HT-29 (cell line): Measurements from ENCODE around the gene PARVB. TPM values are rescaled to one million over a fixed set of nuclear protein-coding genes. Genes with fewer than 3 reads are reported as not detected.

Source experiments
- DNase-seq: peaks from one replicate; pipeline ENCODE4 v3.0.0-alpha.2; 2015; ENCODE audit warnings: low spot score
- total RNA-seq: library from RNA; depleted of rRNA; stranded (reverse); fragments of >200 nt; shearing (Covaris generic); gene quantifications from 2 replicates; pipeline ENCODE4 v1.2.3, GENCODE V29; 2014

PARVB gene
- total RNA-seq, 1 experiment from 2014 or later, result not detected

DNA sequence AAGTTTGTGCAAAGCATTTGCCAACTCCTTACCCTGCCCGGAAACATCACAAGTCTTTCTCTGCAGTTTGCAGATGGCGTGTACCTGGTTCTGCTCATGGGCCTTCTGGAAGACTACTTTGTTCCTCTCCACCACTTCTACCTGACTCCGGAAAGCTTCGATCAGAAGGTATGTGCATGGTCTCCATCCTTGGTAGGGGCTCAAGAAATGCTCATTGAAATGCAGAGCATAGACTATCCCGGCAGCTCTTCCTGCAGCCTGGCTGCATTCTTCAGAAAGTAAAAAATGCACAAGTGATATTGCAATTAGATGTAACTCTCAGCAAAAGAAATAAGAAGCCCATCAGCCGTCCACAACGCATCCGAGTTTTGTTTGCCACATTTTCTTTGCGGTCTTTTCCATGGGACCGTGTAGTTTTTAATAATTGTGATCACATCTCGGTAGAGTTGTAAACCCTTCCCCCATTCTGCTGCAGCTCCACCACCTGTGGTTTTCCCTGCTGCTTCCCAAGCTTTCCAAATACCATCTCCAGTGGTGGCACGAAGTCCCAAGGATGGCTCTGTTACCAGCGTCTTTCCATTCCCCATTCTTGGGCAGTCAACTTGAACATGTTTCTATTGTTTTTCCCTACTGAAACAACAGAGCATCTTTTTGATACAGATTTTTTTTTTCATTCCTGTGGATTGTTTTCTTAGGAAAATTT, 134.0 kb downstream of the PARVB start:
- DNase-seq, result no peak

DNA sequence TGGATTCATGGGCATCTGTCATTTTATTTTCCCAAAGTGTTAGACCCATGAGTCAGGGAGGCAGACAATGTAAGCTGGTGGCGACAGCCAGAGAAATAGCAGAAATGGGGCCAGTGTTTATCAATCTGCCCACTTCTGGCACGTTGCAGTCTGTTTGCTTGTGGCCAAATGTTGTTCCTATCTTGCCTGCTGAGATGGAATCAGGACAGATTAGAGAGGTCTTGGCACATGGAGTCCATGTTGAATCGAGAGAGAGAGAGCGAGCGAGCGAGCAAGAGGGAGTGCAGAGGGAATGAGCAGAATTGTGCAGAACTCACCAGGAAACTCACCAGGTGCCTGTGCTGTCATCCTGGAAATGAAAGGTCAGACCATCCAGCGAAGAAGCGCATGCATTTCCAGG, 134.7 kb downstream of the PARVB start:
- no peak for DNase-seq

GRCh38 chr22:44159221-44159620, 135.1 kb downstream of the PARVB start:
- DNase-seq, result no peak

DNA sequence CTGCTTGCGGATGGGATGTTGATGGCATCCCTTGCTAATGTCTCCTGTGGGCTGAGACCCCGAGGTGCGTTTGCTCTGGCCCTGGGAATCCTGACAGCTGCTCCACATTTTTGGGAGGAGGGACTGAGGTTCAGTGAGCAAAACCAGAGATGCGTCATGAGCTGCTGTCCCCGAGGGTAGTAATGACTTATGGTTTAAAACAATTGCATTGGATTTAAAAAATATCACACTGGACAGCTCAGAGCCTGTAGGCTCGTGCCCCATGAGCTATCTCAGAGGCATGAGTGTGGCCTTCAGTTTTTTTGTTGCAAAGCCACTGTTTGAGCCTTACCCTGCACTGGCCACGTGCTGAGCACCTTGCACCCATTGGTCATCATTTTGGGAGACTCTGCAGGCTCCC, 135.7 kb downstream of the PARVB start:
- DNase-seq, result no peak

- DNase-seq, result no peak
These were observed 136.3 kb downstream of the PARVB start for GRCh38 chr22:44160421-44160820.

DNA sequence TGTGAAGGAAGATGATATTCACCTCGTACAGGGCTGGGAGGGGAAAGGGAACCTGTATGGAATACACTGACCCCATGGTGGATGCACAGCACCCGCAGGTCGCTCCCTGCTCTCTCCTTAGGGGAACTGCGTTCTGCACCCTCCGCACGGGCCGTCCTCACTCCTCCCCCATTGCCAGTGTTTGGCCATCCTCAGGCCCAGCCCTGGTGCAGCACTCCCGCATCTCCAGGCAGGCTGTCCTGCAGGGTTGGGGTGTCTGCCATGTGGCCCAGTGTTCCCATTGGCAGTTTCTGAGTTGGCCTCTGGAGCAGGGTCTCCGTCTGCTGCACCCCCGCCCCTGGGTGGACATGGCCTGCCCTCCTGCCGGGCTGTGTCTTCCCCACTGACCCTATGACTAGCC, 137.6 kb downstream of the PARVB start:
- DNase-seq, result no peak

- DNase-seq, result no peak
These were observed 138.9 kb downstream of the PARVB start for GRCh38 chr22:44162960-44163359.

DNA sequence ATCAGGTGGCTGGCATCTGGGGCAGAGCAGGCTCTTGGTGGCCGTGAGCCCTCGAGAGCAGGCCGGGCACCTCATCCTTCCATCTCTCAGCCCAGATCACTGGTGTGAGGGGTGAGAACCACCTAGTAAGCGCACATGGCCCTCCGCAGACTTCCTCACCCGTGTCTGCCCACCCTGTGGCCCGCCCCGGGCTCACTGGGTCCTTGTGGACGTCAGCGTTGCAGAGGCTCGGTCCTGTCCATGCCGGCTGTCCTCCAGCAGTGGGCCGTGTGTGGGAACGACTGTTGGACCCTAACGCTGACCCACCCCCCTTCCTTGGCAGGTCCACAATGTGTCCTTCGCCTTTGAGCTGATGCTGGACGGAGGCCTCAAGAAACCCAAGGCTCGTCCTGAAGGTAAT, 139.4 kb downstream of the PARVB start:
- no peak for DNase-seq

DNA sequence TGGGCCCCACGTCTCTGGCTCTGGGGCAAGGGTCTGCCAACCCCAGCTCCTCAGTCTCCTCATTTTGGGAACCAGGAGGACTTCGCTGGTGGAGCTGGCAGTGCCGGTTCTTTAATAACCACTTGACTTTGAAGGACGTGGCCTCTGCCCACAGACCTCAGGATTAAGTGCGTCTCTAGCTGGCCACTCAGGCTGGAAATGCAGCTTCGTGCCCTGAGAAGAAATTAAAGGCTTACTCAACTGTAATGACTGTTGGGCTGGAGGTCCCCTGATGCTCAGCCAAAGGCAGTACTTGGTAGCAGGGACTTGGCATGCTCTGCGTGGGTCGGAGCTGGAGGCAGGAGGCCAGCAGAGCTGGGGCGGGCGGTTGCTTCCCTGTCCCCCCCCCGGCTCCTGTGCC, 139.9 kb downstream of the PARVB start:
- DNase-seq, result no peak

DNA sequence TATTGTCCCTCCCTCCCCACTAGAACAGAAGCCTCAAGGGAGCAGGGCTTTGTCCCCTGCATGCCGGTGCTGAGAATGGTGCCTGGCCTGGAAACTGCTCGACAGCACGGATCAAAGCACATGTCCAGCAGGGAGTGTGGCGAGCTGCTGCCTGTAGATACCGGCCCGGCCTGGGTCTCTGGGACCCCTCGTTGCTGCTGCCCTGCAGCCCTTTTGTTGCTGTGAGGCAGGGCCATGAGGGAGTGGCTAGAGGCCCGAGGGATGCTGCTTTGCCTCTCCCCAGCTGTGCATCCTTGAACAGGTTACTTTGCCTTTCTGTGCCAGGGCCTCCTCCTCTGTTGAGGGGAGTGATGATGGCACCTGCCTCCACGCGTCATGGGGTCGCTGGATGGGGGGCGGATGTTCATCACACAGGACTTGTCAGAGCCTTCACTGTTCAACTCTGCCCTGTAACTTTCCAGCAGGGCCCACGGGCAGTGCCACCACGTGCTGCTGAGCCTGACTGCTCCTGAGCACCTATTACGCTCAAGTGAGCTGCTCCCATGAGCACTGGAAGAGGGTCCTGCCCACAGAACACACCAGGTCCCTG, 141.3 kb downstream of the PARVB start:
- DNase-seq, result no peak

DNA sequence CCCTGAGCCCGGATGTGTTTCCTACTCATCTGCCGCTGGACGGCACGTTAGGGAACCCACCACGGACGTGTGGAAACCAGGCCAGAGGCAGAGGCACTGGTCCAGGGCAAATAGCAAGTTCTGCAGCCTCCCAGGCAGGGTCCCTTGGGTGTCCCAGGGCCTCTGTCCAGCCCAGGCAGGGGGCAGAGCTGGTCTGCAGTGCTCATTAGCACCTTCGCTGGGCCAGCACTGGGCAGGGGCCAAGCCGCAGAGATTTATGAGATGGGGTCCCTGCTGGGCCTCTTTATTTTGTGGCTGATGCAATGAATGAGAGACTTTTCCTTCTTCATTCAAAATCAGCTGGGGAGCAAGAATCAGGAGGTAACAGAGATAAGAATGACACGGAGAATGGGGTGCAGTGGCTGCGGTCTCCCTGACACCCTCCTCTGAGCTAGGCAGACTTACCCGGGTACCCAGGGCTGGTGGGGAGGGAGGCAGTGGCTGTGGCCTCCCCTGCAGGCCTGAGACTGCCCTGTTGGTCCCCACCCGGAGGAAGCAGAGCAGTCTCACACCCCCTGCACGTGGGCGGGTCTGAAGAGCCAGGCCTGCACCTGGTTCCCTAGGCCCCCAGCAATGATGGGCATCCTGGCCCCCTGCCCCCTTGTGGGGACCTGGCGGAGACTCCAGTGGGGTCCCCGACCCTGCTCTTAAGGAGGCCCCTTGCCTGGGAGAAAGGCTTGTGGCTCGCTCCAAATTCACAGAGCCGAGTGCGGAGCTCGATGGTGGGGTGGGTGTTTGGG, 142.6 kb downstream of the PARVB start:
- DNase-seq, result no peak

DNA sequence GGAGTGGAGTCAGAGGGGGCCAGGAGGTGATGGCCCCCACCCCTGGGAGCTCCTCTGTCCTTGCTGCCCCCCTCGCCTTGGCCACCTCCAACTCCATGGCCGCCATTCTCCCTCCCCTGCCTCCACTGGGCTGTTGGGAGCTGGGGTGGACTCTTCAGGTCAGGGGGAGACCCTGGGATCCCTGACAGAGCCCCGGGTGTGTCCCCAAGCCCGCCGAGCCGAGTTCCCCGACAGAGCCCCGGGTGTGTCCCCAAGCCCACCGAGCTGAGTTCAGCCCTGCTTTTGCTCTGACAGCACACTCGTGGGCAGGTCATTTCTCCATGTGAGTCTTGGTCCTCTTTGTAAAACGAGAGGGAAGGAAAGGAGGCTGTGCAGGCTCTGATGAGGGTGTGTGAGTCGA, 143.4 kb downstream of the PARVB start:
- DNase-seq, result no peak

GRCh38 chr22:44168206-44168605, 144.1 kb downstream of the PARVB start:
- DNase-seq, result no peak

GRCh38 chr22:44170470-44170869, 146.4 kb downstream of the PARVB start:
- DNase-seq, result no peak

DNA sequence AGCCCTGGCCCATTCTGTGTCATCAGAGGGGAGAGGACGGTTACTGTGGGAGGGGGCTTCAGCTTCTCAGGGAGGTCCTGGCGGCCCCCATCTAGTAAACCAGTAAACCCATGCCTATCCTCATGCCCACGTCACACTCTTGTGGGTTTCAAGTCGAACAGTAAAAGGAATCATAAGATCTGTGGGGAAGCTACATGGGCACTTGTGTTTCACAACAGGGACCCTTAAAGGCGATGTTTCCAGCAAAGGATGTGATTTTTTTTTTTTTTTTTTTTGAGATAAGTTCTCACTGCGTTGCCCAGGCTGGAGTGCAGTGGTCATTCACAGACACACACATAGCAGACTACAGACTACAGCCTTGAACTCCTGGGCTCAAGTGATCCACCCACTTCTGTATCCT, 147.5 kb downstream of the PARVB start:
- no peak for DNase-seq

GRCh38 chr22:44172370-44173108, 148.4 kb downstream of the PARVB start:
- DNase-seq, result no peak

DNA sequence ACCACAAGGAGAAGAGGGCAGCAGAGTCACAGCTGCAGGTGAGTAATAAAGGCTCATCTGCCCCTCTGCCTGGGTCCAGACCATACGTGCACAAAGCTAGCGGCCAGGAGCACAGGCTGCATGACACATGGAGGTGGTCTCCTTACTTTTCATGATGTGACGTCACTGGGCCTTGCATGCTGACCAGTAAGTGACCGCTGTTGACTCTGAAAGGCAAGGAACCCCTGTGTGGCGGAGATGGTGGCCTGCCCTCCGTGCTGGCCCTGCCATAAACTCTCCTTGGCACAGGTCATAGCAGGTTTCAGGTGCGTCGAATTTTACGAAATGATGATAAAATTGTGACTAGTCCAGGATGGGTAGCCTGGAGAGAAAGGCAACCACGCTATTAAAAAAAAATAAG, 149.1 kb downstream of the PARVB start:
- DNase-seq, result no peak

- DNase-seq, result no peak
These were observed 151.6 kb downstream of the PARVB start for GRCh38 chr22:44175676-44176075.

DNA sequence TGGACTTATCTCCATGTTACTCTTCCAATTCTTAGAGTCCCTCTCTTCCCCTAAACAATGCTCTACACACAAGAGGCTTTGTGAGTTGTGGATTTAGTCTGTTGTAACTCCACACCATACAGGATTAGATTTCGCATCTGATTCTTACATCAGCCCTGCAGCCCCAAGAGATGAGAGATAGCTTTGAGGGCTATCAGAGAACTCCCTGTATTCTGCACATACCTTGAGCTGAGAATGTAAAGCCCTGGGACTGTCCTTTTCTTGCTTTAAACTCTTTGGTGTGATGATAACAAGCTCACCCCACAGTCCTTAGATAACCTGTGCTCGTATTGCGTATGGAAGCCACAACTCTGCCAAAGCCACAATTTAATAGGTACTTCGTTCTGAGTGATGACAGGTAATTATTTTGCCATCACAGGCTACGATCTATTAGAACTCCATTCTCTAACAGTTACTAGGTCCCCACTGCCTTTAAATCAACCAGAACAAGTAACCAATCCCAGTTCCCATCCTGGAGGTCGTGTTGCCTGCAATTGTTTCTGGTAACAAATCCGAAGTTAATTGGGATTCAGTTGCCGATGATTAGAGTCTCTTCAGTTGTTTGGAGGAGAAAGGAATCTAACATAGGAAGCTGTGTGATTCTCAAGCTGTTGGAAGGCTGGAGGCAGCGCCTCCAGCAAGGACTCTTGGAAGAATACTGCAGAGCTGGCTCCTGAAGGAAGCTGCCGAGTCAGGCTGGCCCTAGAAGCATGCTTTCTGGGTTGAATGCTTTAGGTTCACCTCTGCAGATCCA, 155.3 kb downstream of the PARVB start:
- no peak for DNase-seq

- no peak for DNase-seq
These were observed 156.0 kb downstream of the PARVB start for GRCh38 chr22:44179989-44180705.

- DNase-seq, result no peak
These were observed 156.6 kb downstream of the PARVB start, which contains the start of gene PARVG for GRCh38 chr22:44180706-44181032. PARVG (plus strand) TSS chr22:44180925; CDS start chr22:44183330, 2,405 bp downstream.
